HepG2 (cell line): ENCODE results near the gene SLC7A6OS.

ENCODE experiments used
- KLF12 ChIP-seq: sonication (generic); formaldehyde crosslinking; IDR thresholded peaks from 2 replicates; pipeline ENCODE4 v1.4.0; 2020; ENCODE audit warnings: missing genetic modification reagents, borderline replicate concordance
- MTA3 ChIP-seq: sonication (generic); formaldehyde crosslinking; IDR thresholded peaks from 2 replicates; pipeline ENCODE4 v1.4.0; 2020; ENCODE audit warnings: missing genetic modification reagents

DNA sequence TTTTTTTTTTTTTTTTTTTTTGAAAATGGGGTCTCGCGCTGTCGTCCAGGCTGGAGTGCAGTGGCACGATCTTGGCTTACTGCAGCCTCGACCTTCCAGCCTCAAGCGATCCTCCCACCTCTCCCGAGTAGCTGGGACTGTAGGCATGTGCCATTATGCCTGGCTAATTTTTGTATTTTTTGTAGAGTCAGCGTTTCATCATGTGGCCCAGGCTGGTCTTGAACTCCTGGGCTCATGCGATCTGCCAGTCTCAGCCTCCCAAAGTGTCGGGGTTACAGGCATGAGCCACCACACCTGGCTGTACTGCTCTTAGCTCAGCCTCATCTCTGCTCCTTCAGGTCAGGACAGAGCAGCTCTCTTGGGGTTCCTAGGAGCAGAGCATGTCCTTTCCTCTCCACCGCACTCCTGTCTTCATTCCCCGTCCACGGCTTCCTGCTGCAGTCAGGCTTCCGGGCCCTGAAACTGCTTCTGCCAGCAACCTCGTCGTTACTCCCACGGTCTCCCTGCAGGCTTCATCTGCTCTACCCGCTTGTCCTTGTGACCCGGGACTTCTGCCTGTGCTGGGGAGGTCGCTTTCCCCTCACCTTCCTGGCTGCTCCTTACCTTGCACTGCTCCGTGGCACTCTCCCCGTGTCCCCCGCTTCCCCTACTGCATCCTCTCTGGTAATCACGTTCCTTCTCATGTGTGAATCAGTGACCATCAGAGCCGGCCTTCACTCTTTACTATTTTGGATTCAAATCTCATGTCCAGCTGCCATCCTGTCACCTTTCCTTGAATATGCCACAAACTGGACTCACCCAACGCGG lies 38.1 kb upstream of the SLC7A6OS start:
- TF ChIP-seq KLF12 (CRISPR knock-in tag) (no peak), MTA3 (CRISPR knock-in tag) (no peak)
